B cell (primary cell): ENCODE measurements around the gene EIF3L. TPM values are rescaled to one million over a fixed set of nuclear protein-coding genes. Genes with fewer than 3 reads are reported as not detected.

Source experiments
- ATAC-seq: fragments of 200-7000 bp; cut with Tn5 transposase; one replicate; pipeline ENCODE4 v1.10.0; 2021; ENCODE audit warnings: low read depth, mild to moderate bottlenecking, moderate number of reproducible peaks, moderate library complexity
- CTCF ChIA-PET: fragments of 350-600 bp; sonication (Branson Sonifier 250); formaldehyde crosslinking; loops from one replicate; lab custom pipeline; 2021; ENCODE audit warnings: antibody characterized with exemption, inconsistent platforms; lab: Charles Lee
- POLR2A ChIA-PET: fragments of 350-600 bp; sonication (Branson Sonifier 250); formaldehyde crosslinking; loops from one replicate; lab custom pipeline; 2021; ENCODE audit warnings: antibody characterized with exemption; lab: Charles Lee
- DNase-seq: peaks from one replicate; pipeline ENCODE4 v3.0.0; 2013
- H2AFZ ChIP-seq: 2 replicates; pipeline ENCODE4 v1.6.1; 2012; ENCODE audit warnings: mild to moderate bottlenecking, low read depth, low read length; ENCODE audit not compliant: insufficient read depth, poor library complexity, severe bottlenecking
- H3K27ac ChIP-seq, 2 donors: 1 replicate in 1 of 2; 2 replicates in 1 of 2; pipeline ENCODE4 v1.5.1; 2012 to 2013; ENCODE audit warnings: low read length in 2 of 2, mild to moderate bottlenecking in 2 of 2, moderate library complexity in 1 of 2
- H3K27me3 ChIP-seq, 4 experiments: fragments of 200-600 bp in 1 of 4; sonication (generic) in 1 of 4; replicated peaks in 1 of 4; 1 replicate in 2 of 4; 2 replicates in 2 of 4; pipeline versions ENCODE4 v1.6.1 to v1.7.0; 2013 to 2016; ENCODE audit warnings: low read length in 3 of 4, mild to moderate bottlenecking in 2 of 4, mixed read lengths in 1 of 4, moderate library complexity in 1 of 4; ENCODE audit not compliant: insufficient read depth in 4 of 4, control insufficient read depth in 3 of 4; ENCODE audit errors: control extremely low read depth in 1 of 4
- H3K36me3 ChIP-seq, 2 experiments: replicated peaks in 1 of 2; 1 replicate in 1 of 2; 2 replicates in 1 of 2; pipeline versions ENCODE4 v1.6.1 to v1.7.1; 2013; ENCODE audit warnings: low read length in 1 of 2; ENCODE audit not compliant: insufficient read depth in 2 of 2, control insufficient read depth in 1 of 2; ENCODE audit errors: control extremely low read depth in 1 of 2, extremely low read depth in 1 of 2
- H3K4me1 ChIP-seq, 2 donors: fragments of 200-600 bp in 1 of 2; sonication (generic) in 1 of 2; 1 replicate in 1 of 2; 2 replicates in 1 of 2; pipeline versions ENCODE4 v1.5.1 to v1.6.1; 2013 to 2017; ENCODE audit warnings: low read length in 2 of 2; ENCODE audit not compliant: control insufficient read depth in 2 of 2, insufficient read depth in 2 of 2
- H3K4me2 ChIP-seq: replicated peaks from 2 replicates; pipeline ENCODE3; 2012; ENCODE audit warnings: mild to moderate bottlenecking, low read depth, low read length; ENCODE audit not compliant: poor library complexity, severe bottlenecking
- H3K4me3 ChIP-seq, 5 experiments: fragments of 200-600 bp in 1 of 5; sonication (generic) in 1 of 5; 1 replicate in 3 of 5; 2 replicates in 2 of 5; pipeline versions ENCODE4 v1.5.1 to v1.7.0; 2011 to 2016; ENCODE audit warnings: low read length in 4 of 5, mild to moderate bottlenecking in 4 of 5, low read depth in 2 of 5, control low read depth in 1 of 5, moderate library complexity in 1 of 5; ENCODE audit not compliant: insufficient read depth in 1 of 5; ENCODE audit errors: control extremely low read depth in 1 of 5, extremely low read depth in 1 of 5
- H3K79me2 ChIP-seq: fragments of 200-600 bp; sonication (generic); one replicate; pipeline ENCODE4 v1.6.0; 2016; ENCODE audit warnings: low read length; ENCODE audit not compliant: control insufficient read depth, insufficient read depth
- H3K9ac ChIP-seq: fragments of 200-600 bp; sonication (generic); 2 replicates; pipeline ENCODE4 v1.6.1; 2017; ENCODE audit warnings: mild to moderate bottlenecking, low read length, moderate library complexity
- H3K9me3 ChIP-seq, 3 donors: one replicate each; pipeline versions ENCODE4 v1.6.1 to v1.7.1; 2013; ENCODE audit warnings: low read length in 2 of 3; ENCODE audit not compliant: control insufficient read depth in 2 of 3, insufficient read depth in 1 of 3; ENCODE audit errors: control extremely low read depth in 1 of 3
- H4K20me1 ChIP-seq: 2 replicates; pipeline ENCODE4 v1.6.0; 2012; ENCODE audit warnings: mild to moderate bottlenecking, low read length; ENCODE audit not compliant: insufficient read depth, control insufficient read depth, poor library complexity, severe bottlenecking
- H3K27ac Mint-ChIP-seq: one replicate; pipeline ENCODE4 v1.8.0; 2021; ENCODE audit warnings: mixed read lengths
- H3K27me3 Mint-ChIP-seq: one replicate; pipeline ENCODE4 v1.8.0; 2021; ENCODE audit warnings: mixed read lengths
- H3K4me1 Mint-ChIP-seq: one replicate; pipeline ENCODE4 v1.8.0; 2021; ENCODE audit warnings: mixed read lengths
- H3K4me3 Mint-ChIP-seq: one replicate; pipeline ENCODE4 v1.8.0; 2021; ENCODE audit warnings: mixed read lengths
- H3K9me3 Mint-ChIP-seq: one replicate; pipeline ENCODE4 v1.8.0; 2022; ENCODE audit warnings: mixed read lengths; ENCODE audit not compliant: insufficient read depth
- EZH2 ChIP-seq: IDR thresholded peaks from 2 replicates; pipeline ENCODE4 v1.6.1; 2012; ENCODE audit warnings: borderline replicate concordance, low read depth, mild to moderate bottlenecking, moderate library complexity, low read length; ENCODE audit not compliant: insufficient read depth, poor library complexity, severe bottlenecking
- WGBS: methylation state at CpG from one replicate; pipeline ENCODE4 v1.1.5; 2013; ENCODE audit warnings: missing lambda C conversion rate; ENCODE audit not compliant: insufficient coverage; 5-methylcytosine and 5-hydroxymethylcytosine counted together
- intact Hi-C: fragments of 100-400 bp; cut with micrococcal nuclease; formaldehyde crosslinking; loops from one replicate; pipeline ENCODE4 v1.10.0; 2022
- polyA plus RNA-seq: library from polyadenylated mRNA; depleted of rRNA; stranded (reverse); fragments of >200 nt; gene quantifications from 2 replicates; pipeline ENCODE4 v1.2.3, GENCODE V29; 2012
- total RNA-seq, 2 donors: library from RNA; stranded (reverse); fragments of 120-200 nt in 1 of 2; gene quantifications; 1 replicate in 1 of 2; 2 replicates in 1 of 2; pipeline versions ENCODE4 v1.2.3 to v1.2.4, GENCODE V29; 2013 to 2022
- TF ChIP-seq, protein P1 (sequence below): fragments of 200-600 bp; IDR thresholded peaks from one replicate; pipeline ENCODE4 v1.8.0; 2022; ENCODE audit warnings: antibody characterized with exemption, mild to moderate bottlenecking

Gene EIF3L
- total and polyA plus RNA-seq, 2 donors (not counting 1 experiment from before 2014, with no cell fraction given) = 430 to 560 TPM

DNA sequence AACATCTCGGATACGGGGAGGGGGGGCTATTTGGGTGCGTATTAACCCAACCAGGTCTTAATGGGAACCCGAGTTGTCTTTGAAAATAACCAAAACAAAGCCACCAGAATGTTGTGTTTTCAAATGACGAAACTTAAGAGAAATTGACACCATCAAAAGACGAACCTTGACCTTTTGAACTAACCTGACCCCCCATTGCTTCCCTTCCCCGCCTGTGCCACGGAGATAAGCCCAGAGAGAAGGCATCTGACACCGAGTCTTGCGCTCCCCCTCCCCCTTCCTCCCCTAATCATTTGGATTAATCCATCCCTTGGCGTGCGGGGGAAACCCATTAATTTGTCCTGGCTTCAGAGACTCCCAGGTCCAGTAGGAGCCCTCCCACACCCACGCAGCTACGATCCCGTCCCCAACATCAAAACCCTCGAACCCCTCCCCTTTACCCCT is 46.0 kb upstream of the EIF3L start:
- Mint-ChIP-seq H3K27me3 (peaks cover 56% of the 10 kb centered on the region), H3K4me3 (peak overlapping the region; percentile 72), H3K4me1 (peaks cover 35% of the 10 kb centered on the region), H3K27ac (no peak overlapping the region), H3K9me3 (no peaks in the 10 kb centered on the region)
- H3K27ac ChIP-seq = no peak overlapping the region
- no peak for ATAC-seq
- WGBS = 33% methylated on average over 13 of the region's 16 CpGs
- ChIA-PET CTCF (no interaction called here), POLR2A (no interaction called here)
- no peak for DNase-seq
- TF ChIP-seq, protein P1, sequence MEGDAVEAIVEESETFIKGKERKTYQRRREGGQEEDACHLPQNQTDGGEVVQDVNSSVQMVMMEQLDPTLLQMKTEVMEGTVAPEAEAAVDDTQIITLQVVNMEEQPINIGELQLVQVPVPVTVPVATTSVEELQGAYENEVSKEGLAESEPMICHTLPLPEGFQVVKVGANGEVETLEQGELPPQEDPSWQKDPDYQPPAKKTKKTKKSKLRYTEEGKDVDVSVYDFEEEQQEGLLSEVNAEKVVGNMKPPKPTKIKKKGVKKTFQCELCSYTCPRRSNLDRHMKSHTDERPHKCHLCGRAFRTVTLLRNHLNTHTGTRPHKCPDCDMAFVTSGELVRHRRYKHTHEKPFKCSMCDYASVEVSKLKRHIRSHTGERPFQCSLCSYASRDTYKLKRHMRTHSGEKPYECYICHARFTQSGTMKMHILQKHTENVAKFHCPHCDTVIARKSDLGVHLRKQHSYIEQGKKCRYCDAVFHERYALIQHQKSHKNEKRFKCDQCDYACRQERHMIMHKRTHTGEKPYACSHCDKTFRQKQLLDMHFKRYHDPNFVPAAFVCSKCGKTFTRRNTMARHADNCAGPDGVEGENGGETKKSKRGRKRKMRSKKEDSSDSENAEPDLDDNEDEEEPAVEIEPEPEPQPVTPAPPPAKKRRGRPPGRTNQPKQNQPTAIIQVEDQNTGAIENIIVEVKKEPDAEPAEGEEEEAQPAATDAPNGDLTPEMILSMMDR = no peak
- no peak for TF ChIP-seq EZH2
- H3K27me3 ChIP-seq = peaks cover 0 to 71% (median 44%) of the 10 kb centered on the region in 4 experiments
- intact Hi-C loops = no loop called here
- peaks cover 5% of the 10 kb centered on the region for H4K20me1 ChIP-seq
- H3K9ac ChIP-seq = no peak overlapping the region
- peaks cover 0 to 39% (median 0%) of the 10 kb centered on the region in 3 donors for H3K9me3 ChIP-seq
- H3K4me2 ChIP-seq = peak overlapping the region; percentile 75
- no peaks in the 10 kb centered on the region for H3K79me2 ChIP-seq
- H3K4me3 ChIP-seq = no peak overlapping the region
- H2AFZ ChIP-seq = no peak overlapping the region
- peaks cover 51 to 58% of the 10 kb centered on the region in 2 donors for H3K4me1 ChIP-seq
- no peaks in the 10 kb centered on the region for H3K36me3 ChIP-seq

DNA sequence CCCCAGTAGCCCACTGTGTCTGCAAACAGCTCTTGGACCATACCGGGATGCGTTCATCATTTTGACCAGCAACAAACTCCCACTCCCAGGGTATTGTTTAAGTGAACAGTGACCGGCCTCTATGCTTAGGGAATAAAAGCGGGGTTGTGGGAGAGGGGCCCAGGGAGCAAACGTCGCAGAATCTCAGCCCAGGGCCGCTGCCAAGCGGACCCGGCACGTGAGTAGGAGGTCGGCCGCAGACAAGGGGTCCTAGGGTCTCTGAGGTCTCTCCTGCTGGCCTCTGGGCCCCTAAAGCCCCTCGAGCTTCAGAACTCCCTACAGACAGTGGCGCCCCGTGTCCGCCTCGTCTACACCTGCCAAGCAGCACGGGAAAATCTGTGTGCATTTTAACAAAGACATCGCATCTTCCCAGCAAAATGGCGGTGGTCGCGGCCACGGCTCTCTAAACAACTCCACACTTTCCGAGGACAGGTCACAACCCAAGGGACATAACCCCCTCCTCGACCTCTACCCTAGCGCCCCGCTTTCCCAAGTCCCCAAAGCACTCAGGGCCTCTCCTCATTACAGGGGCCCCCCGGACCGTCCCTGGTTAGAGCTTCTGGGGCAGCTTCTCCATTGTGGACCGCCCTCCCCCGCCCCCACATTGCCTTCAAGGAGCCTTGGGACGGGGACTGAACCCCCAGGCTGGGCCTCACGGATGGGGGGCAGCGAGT is 45.4 kb upstream of the EIF3L start:
- Histone ChIP-seq H3K27me3 (peaks cover 0 to 77% (median 46%) of the 10 kb centered on the region in 4 experiments), H3K9ac (no peak overlapping the region), H3K4me3 (no peak overlapping the region), H4K20me1 (peaks cover 5% of the 10 kb centered on the region), H3K27ac (no peak overlapping the region), H2AFZ (peak overlapping the region; percentile 79), H3K9me3 (peaks cover 0 to 39% (median 0%) of the 10 kb centered on the region in 3 donors), H3K4me2 (peak overlapping the region; percentile 89), H3K4me1 (peaks cover 57 to 63% of the 10 kb centered on the region in 2 donors), H3K79me2 (no peaks in the 10 kb centered on the region), H3K36me3 (no peaks in the 10 kb centered on the region)
- Mint-ChIP-seq H3K27me3 (peaks cover 57% of the 10 kb centered on the region), H3K27ac (peak overlapping the region; percentile 3), H3K4me3 (peak overlapping the region; percentile 72), H3K9me3 (no peaks in the 10 kb centered on the region), H3K4me1 (peaks cover 35% of the 10 kb centered on the region)
- intact Hi-C loops = no loop called here
- 86% methylated on average over 26 of the region's 34 CpGs for WGBS
- DNase-seq (peak; percentile 35), ATAC-seq (no peak)
- TF ChIP-seq EZH2 = no peak
- TF ChIP-seq, protein P1 = no peak
- CTCF ChIA-PET = interaction anchor here (0.7 kb wide), 1 partner anchor 13 kb away, joined by 3 read pairs; no protein-coding TSS in a partner anchor
- POLR2A ChIA-PET = no interaction called here
